GM21360 (cell line): ENCODE measurements around the gene RERE.
"Not testable (repeated sequence)": the region's sequence is repeated elsewhere in the genome, so short reads cannot be mapped to it uniquely, and the experiment has no call there.

Source experiments
- ATAC-seq: cut with Tn5 transposase; IDR thresholded peaks from one replicate; pipeline ENCODE4 v1.9.1; 2021; ENCODE audit warnings: mild to moderate bottlenecking, moderate library complexity; ENCODE audit not compliant: unreplicated experiment

Gene RERE

DNA sequence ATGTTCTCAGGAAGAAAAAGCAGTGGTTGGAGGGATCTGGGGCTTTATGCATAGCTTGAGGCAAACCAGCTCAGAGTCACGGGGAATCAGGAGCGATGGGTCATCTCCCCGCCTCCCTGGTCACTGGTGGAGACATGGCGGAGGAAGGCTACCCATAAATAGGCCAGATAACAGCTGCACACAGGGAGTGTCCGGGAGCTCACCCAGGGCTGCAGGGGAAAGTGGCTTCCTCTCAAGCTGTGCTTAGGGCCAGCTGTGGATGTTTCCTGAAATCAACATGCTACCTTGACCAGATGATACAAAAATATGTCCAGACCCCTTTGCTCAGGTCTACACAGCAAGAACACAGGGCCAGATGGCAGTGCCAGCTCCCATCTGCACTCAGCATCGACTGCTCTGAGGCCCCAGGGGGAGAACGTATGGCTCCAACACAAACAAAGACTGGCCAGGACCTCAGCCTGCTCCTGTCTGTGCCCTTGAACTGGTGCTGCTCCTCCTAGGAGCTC lies 27.1 kb upstream of the RERE start:
- no peak for ATAC-seq

DNA sequence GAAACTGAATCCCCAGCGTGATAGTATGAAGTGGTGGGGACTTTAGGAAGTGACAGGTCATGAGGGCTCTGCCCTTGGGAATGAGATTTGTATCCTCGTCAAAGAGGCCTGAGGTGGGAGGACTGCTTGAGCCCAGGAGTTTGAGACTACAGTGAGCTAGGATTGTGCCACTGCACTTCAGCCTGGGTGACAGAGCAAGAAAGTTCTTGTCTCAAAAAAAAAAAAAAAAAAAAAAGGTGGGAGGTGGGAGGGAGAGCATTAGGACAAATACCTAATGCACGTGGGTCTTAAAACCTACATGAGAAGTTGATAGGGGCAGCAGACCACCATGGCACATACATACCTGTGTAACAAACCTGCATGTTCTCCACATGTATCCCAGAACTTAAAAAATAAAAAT lies 24.0 kb upstream of the RERE start:
- no peak for ATAC-seq

- no peak for ATAC-seq
These were observed 22.6 kb upstream of the RERE start for GRCh38 chr1:8839990-8840389.

GRCh38 chr1:8835941-8836643 lies 18.7 kb upstream of the RERE start:
- no peak for ATAC-seq

DNA sequence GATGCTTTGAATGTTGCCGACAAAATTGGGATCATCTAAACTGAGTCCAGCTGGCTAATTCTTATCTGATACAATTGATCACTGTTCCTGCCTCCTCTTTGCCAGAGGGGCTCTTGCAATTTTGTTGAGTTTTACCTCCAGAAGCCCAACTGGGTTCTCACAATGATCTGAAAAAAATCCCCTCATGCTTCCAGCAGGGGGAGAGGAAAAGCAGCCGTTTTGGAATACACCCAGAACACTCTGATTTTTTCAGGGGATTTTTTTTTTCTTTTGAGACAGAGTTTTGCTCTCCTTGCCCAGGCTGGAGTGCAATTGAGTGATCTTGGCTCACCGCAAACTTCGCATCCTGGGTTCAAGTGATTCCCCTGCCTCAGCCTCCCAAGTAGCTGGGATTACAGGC lies 13.9 kb upstream of the RERE start:
- no peak for ATAC-seq

- ATAC-seq = not testable (repeated sequence)
These were observed 13.3 kb upstream of the RERE start for GRCh38 chr1:8830732-8831131.

DNA sequence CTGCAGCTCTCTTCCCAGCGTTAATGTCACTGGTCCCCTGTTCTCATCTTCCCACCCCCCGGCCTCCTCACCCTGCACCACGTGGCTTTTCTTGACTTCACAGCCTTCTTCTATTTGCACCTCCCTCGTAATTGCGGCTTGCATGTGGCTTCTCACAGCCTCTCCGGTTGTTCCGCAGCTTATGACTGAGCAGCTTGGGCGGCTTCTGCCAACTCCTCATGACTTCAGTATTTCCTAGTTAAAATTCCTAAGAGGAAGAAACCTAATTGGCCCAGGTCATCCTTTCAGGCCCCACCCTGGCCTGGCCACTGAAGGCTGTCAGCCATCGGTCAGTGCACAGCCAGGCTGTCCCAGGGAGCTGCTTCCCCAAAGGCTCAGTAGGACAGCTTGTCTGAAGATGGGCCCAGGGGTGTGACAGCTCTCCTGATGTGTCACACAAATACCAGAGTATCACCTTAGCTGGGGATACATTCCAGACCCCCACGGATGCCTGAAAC lies 8.6 kb upstream of the RERE start:
- no peak for ATAC-seq

DNA sequence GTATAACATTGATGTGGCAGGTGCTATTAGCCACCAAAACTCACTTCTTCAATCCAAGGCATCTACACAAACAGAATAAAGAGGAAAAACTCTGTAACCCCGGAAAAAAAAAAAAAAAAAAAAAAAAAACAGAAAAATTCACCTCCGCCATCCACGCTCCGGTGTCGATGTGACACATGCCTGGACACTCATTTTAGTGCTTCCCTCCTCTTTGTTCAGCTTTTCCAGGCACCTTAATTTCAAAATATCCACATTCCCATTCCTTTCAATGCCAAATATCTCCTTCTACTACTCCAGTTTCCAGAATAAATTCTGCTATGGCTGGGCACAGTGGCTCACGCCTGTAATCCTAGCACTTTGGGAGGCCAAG lies 5.8 kb upstream of the RERE start:
- no peak for ATAC-seq

DNA sequence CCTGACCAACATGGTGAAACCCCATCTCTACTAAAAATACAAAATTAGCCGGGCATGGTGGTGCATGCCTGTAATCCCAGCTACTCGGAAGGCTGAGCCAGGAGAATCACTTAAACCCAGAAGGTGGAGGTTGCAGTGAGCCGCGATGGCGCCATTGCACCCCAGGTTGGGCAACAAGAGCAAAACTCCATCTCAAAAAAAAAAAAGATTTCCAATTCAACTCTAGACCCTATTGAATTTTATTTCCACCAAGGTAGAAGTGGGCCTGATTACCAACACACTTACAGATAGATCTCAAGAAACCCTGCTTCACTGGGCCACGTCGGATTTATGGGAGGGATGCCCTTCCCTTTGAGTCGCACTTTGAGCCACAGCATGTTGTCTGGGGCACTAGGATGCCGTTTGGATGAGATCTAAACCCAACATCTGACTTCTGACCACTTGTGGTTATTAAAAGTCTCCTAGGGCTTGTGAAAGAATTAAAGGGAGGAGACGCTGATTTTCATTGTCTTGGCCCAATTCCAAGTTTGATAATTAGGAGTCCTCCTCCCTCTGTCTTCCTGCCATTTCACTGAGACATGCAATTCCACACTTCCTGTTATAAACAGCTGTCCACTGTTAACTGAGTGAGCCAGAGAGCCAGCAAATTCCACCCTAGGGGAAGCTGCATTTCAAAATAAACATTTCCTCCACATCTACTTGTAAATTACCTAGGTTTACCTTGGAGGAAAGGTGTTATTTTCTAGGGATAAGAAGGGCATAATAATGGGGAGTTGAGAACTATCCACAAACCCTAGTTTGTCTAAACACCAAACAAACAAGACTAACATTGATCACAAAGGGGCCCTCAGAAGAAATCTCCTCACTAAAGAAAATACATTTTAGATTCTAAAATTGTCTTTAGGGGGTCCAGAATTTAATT lies 5.2 kb upstream of the RERE start:
- no peak for ATAC-seq

DNA sequence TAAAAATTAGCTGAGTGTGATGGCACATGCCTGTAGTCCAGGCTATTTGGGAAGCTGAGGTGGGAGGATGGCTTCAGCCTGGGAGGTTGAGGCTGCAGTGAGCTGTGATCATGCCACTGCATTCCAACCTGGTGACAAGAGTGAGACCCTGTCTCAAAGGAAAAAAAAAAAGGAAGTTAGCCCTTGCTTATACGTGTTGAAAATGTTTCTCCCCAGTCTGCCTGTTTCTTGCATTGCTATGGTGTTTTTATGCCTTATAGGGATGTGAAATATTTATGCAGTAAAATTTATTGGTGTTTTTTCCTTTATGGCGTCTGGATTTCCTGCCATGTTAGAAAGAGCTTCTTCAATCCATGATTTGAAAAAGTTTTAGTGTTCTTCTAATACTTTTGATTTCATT lies 3.6 kb upstream of the RERE start:
- no peak for ATAC-seq

GRCh38 chr1:8818789-8819188 lies 1.3 kb upstream of the RERE start:
- ATAC-seq = not testable (repeated sequence)

GRCh38 chr1:8818325-8818775 lies 910 bp upstream of the RERE start:
- no peak for ATAC-seq

- no peak for ATAC-seq
These were observed 519 bp downstream of the RERE start for GRCh38 chr1:8816831-8817411.

DNA sequence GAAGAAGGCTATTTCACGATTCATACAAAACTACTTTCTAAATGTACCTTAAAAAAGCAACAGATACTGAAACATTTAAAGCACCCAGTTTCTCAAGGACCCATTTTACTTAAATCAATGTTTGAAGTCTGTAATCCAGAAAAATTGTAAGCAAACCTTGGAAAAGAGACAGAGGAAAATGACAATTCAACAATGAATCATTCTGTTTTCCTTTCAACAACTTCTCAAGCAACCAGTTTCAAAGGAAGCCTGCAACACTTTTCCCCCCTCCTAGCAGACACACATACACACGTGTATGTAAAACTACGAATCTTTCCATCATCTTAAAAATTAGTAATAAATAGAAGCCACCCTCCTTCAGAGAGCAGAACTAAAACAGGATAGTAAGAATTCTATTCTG lies 1.2 kb downstream of the RERE start:
- no peak for ATAC-seq

- no peak for ATAC-seq
These were observed 1.8 kb downstream of the RERE start for GRCh38 chr1:8815582-8816151.

DNA sequence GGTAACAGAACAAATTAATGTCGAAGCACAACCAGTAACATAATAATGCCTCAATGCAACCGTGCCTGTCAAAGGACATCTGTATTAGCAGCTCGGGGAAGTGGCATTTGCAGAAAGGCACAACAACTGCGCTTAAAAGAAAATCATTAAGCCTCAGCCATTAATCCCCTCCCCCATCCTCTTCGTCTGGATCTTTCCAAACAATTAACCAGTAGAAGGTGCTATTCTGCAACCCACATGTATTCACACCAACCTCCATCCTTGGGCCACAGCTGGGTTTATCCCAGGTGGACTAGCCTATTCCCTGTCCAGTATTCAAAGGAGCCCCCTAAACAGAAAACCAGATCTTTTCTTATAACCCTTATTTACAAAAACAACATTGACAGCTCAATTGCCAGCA lies 2.6 kb downstream of the RERE start:
- no peak for ATAC-seq

GRCh38 chr1:8813991-8814390 lies 3.4 kb downstream of the RERE start:
- no peak for ATAC-seq

DNA sequence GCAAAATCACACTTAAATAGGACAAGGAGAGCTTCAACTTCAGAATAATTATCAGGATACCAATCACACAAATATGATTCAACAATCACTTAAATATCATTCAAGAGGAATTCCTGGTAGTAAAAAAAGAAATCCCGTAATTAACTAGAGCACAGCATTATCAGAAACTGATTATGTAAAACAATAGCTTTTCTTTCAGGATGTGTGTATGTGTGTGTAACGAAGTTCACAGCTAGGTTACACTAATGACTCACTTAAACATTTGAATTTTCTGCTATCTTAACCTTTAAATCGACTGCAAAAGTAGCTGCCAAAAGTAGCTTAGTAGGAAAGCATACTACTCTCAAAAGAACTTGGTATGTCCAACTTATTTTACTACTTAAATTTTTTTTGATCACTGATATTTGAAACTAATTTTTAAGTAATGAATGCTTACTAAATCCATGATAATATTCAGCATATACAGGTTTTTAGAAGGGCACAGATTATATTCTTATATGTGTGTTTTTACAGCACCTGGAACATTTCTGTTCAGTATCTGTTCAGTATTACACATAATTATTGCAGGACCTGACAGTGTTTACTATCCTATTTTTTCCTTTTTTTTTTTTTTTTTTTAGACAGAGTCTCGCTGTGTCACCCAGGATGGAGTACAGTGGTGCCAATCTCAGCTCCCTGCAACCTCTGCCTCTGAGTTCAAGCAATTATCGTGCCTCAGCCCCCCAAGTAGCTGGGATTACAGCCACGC lies 4.2 kb downstream of the RERE start:
- no peak for ATAC-seq

DNA sequence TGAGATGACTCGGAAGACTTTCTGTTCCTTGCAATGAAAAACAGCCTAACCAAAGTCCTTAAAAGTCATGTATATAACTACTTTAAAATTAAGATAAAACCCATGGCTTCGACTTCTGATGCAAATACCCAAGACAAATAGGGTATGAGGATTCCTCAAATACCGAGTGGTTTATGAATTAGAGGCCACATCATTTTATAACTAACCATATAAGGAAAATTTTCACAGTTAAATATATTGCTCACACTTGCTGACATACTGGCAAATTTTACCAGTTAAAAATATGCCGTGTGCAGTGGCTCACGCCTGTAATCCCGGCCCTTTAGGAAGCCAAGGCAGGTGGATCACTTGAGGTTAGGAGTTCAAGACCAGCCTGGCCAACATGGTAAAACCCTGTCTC lies 5.4 kb downstream of the RERE start:
- no peak for ATAC-seq

GRCh38 chr1:8810987-8811386 lies 6.5 kb downstream of the RERE start:
- ATAC-seq = no peak
